Panc1 (cell line): Measurements from ENCODE around the gene ZNF334. TPM values are rescaled to one million over a fixed set of nuclear protein-coding genes. Genes with fewer than 3 reads are reported as not detected.

ENCODE experiments used
- ATAC-seq: fragments of 200-7000 bp; cut with Tn5 transposase; 2 replicates; pipeline ENCODE4 v1.9.1; 2020; ENCODE audit warnings: mild to moderate bottlenecking, moderate library complexity
- BruUV-seq: library from RNA; stranded (reverse); fragments of 400-500 nt; replicated peaks from 2 replicates; lab custom pipeline; 2021; lab: Mats Ljungman, UMichigan
- CTCF ChIA-PET: fragments of 300-600 bp; sonication (Branson Sonifier 250); formaldehyde crosslinking; loops from one replicate; lab custom pipeline; 2022; ENCODE audit warnings: antibody characterized with exemption; lab: Charles Lee
- POLR2A ChIA-PET: fragments of 300-600 bp; sonication (Branson Sonifier 250); formaldehyde crosslinking; loops from one replicate; lab custom pipeline; 2022; ENCODE audit warnings: antibody characterized with exemption; lab: Charles Lee
- DNase-seq: peaks from one replicate; pipeline ENCODE4 v3.0.0-alpha.2; 2010; ENCODE audit warnings: low read depth, low spot score
- H3K27ac ChIP-seq: 2 replicates; pipeline ENCODE4 v1.5.1; 2011; ENCODE audit warnings: mild to moderate bottlenecking, low read length, inconsistent platforms
- H3K27me3 ChIP-seq: fragments of 200-500 bp; sonication (Bioruptor generic); 2 replicates; pipeline ENCODE4 v1.6.0; 2014; ENCODE audit warnings: low read length, inconsistent platforms; ENCODE audit not compliant: control insufficient read depth, insufficient read depth
- H3K36me3 ChIP-seq: fragments of 200-500 bp; sonication (Bioruptor generic); 2 replicates; pipeline ENCODE4 v1.5.1; 2014; ENCODE audit warnings: inconsistent platforms, mild to moderate bottlenecking, low read length, moderate library complexity; ENCODE audit not compliant: control insufficient read depth, insufficient read depth
- H3K4me1 ChIP-seq: 2 replicates; pipeline ENCODE4 v1.5.1; 2011; ENCODE audit warnings: inconsistent platforms, mild to moderate bottlenecking, low read length, moderate library complexity; ENCODE audit not compliant: control insufficient read depth, insufficient read depth
- H3K4me3 ChIP-seq, 2 experiments: 2 replicates each; pipeline ENCODE4 v1.5.1; 2011 to 2012; ENCODE audit warnings: low read depth in 2 of 2, low read length in 2 of 2, mild to moderate bottlenecking in 2 of 2, inconsistent platforms in 1 of 2, moderate library complexity in 1 of 2
- H3K9me3 ChIP-seq: fragments of 200-500 bp; sonication (Bioruptor generic); 2 replicates; pipeline ENCODE4 v1.5.1; 2014; ENCODE audit warnings: low read depth, mild to moderate bottlenecking, inconsistent platforms, low read length, moderate library complexity; ENCODE audit not compliant: control insufficient read depth, insufficient read depth
- POLR2AphosphoS5 ChIP-seq: IDR thresholded peaks from 2 replicates; pipeline ENCODE4 v1.6.1; 2012; ENCODE audit warnings: mild to moderate bottlenecking, low read depth, low read length, moderate library complexity
- SIN3A ChIP-seq: IDR thresholded peaks from 2 replicates; pipeline ENCODE4 v1.6.1; 2012; ENCODE audit warnings: low read depth, mild to moderate bottlenecking, low read length, moderate library complexity, borderline replicate concordance; ENCODE audit not compliant: insufficient read depth
- TCF7L2 ChIP-seq: IDR thresholded peaks from 2 replicates; pipeline ENCODE4 v1.6.1; 2011; ENCODE audit warnings: mild to moderate bottlenecking, low read depth, low read length, inconsistent platforms
- in situ Hi-C: cut with HindIII; loops from 2 replicates; pipeline ENCODE4 v1.10.0; 2016; ENCODE audit warnings: low sequenced_read_pairs, low pct_unique_long_range_greater_than_20kb
- intact Hi-C: fragments of 100-400 bp; cut with micrococcal nuclease; formaldehyde crosslinking; loops from one replicate; pipeline ENCODE4 v1.10.0; 2022; ENCODE audit not compliant: unreplicated experiment
- total RNA-seq: library from RNA; stranded (reverse); gene quantifications from one replicate; pipeline ENCODE4 v1.2.1, GENCODE V29; 2021; ENCODE audit not compliant: unreplicated experiment
- TF ChIP-seq, protein P1 (sequence below), 2 experiments: IDR thresholded peaks; 2 replicates each; pipeline ENCODE4 v1.6.1; 2011 to 2012; ENCODE audit warnings: low read depth in 2 of 2, control low read depth in 1 of 2, low read length in 1 of 2, mild to moderate bottlenecking in 1 of 2, moderate library complexity in 1 of 2; ENCODE audit not compliant: insufficient read depth in 1 of 2
- TF ChIP-seq, protein P2 (sequence below): fragments of 450-650 bp; IDR thresholded peaks from 2 replicates; pipeline ENCODE4 v1.5.1; 2017; ENCODE audit warnings: mild to moderate bottlenecking

ZNF334 gene
- total RNA-seq, 1 experiment from 2014 or later = 0.28 TPM

DNA sequence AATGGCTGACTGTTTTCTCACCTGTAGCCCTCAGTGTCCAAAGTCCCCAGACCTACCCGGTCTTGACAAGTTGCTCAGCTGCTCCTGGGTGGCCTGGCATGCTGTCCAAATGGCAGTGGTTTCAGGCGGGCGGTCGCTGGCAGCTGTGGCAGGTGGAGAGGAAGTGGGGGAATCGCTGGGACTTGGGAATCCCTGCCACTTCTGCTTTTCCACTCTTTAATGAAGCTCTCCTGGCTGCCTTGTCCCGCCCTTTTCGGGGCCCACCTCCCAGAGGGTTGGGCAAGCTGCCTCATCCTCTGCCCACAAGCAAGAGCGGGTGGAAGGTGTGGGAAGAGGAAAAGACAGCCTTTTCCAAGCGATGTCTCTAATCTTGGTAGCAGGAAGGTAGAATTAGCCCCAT lies 37.1 kb upstream of the ZNF334 start, which contains the start of gene OCSTAMP:
TSS of gene OCSTAMP (minus strand) at position 194 of the 400 bp plus-strand sequence. CDS start at position 100, 94 bp downstream.
- no peak within 1 kb of the TSS for H3K4me3 ChIP-seq
- H3K36me3 ChIP-seq = no peaks in the 10 kb centered on the region
- H3K9me3 ChIP-seq = no peaks in the 10 kb centered on the region
- ATAC-seq = no peak
- CTCF ChIA-PET = no interaction called here
- no peak within 1 kb of the TSS for H3K27ac ChIP-seq
- in situ Hi-C loops (no loop called here), intact Hi-C loops (no loop called here)
- DNase-seq = no peak
- POLR2A ChIA-PET = no interaction called here
- no TSS peak for BruUV-seq
- H3K4me1 ChIP-seq = no peaks in the 10 kb centered on the region
- TF ChIP-seq, protein P1, sequence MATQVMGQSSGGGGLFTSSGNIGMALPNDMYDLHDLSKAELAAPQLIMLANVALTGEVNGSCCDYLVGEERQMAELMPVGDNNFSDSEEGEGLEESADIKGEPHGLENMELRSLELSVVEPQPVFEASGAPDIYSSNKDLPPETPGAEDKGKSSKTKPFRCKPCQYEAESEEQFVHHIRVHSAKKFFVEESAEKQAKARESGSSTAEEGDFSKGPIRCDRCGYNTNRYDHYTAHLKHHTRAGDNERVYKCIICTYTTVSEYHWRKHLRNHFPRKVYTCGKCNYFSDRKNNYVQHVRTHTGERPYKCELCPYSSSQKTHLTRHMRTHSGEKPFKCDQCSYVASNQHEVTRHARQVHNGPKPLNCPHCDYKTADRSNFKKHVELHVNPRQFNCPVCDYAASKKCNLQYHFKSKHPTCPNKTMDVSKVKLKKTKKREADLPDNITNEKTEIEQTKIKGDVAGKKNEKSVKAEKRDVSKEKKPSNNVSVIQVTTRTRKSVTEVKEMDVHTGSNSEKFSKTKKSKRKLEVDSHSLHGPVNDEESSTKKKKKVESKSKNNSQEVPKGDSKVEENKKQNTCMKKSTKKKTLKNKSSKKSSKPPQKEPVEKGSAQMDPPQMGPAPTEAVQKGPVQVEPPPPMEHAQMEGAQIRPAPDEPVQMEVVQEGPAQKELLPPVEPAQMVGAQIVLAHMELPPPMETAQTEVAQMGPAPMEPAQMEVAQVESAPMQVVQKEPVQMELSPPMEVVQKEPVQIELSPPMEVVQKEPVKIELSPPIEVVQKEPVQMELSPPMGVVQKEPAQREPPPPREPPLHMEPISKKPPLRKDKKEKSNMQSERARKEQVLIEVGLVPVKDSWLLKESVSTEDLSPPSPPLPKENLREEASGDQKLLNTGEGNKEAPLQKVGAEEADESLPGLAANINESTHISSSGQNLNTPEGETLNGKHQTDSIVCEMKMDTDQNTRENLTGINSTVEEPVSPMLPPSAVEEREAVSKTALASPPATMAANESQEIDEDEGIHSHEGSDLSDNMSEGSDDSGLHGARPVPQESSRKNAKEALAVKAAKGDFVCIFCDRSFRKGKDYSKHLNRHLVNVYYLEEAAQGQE (IDR thresholded peaks at IDR 0.05; ENCODE audit: insufficient read depth in 1 of 2, low read depth in 2 of 2, low read length in 1 of 2) = no peak
- TF ChIP-seq SIN3A (no peak), POLR2AphosphoS5 (no peak), TCF7L2 (no peak)
- TF ChIP-seq, protein P2, sequence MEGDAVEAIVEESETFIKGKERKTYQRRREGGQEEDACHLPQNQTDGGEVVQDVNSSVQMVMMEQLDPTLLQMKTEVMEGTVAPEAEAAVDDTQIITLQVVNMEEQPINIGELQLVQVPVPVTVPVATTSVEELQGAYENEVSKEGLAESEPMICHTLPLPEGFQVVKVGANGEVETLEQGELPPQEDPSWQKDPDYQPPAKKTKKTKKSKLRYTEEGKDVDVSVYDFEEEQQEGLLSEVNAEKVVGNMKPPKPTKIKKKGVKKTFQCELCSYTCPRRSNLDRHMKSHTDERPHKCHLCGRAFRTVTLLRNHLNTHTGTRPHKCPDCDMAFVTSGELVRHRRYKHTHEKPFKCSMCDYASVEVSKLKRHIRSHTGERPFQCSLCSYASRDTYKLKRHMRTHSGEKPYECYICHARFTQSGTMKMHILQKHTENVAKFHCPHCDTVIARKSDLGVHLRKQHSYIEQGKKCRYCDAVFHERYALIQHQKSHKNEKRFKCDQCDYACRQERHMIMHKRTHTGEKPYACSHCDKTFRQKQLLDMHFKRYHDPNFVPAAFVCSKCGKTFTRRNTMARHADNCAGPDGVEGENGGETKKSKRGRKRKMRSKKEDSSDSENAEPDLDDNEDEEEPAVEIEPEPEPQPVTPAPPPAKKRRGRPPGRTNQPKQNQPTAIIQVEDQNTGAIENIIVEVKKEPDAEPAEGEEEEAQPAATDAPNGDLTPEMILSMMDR = no peak
- no peaks in the 10 kb centered on the region for H3K27me3 ChIP-seq

DNA sequence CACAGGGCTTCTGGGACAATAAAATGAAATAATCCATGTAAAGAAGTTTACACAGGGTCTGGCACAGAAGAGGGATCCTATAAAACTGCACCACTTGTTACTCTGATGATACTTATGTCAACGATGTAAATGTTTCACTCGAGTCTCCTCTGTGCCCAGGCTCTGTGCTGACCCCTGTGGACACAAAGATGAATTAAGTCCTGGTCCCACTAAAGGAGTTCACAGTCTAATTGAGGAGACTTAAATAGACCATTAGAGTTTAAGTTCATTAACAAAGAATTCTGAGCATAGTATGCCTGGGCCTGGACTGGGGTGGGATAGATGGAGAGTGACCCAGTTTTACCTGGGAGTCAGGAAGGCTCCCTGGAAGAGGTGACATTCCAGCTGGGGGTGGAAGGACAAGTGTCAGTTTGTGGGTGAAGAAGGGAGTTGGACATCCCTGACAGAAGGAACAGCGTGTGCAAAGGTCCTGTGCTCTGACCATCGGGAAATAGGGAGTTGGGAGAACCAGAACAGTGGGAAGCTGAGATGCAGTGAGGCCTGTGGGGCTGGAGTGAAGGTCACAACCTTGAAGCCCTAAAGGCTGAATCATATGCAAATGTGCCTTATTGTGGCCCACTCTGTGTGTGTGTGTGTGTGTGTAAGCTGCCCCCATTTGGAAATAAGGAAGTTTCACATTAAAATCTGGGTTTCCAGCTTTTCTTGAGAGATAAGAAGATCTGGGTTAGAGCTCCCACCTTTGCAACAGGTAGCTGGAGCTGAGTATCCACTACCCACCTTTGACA lies 36.0 kb upstream of the ZNF334 start:
- POLR2A ChIA-PET = no interaction called here

More for the DNA sequence above, 36.0 kb upstream of the ZNF334 start:
- in situ Hi-C loops = no loop called here
- H3K27ac ChIP-seq = no peak overlapping the region
- no peaks in the 10 kb centered on the region for H3K4me1 ChIP-seq
- no TSS peak for BruUV-seq
- no peaks in the 10 kb centered on the region for H3K9me3 ChIP-seq
- CTCF ChIA-PET = no interaction called here
- no peaks in the 10 kb centered on the region for H3K36me3 ChIP-seq
- H3K27me3 ChIP-seq = no peaks in the 10 kb centered on the region
- H3K4me3 ChIP-seq = no peak overlapping the region
- no peak for TF ChIP-seq SIN3A
- TF ChIP-seq, protein P1 (IDR thresholded peaks at IDR 0.05; ENCODE audit: insufficient read depth in 1 of 2, low read depth in 2 of 2, low read length in 1 of 2) = no peak
- TF ChIP-seq POLR2AphosphoS5 = no peak
- no peak for TF ChIP-seq TCF7L2
- TF ChIP-seq, protein P2 = no peak
- no peak for ATAC-seq
- no peak for DNase-seq
- intact Hi-C loops = no loop called here
